HG03159 (cell line): ENCODE results near the gene SPRR1A.

Experiments
- ATAC-seq: cut with Tn5 transposase; IDR thresholded peaks from one replicate; pipeline ENCODE4 v1.9.1; 2021; ENCODE audit warnings: mild to moderate bottlenecking, moderate library complexity; ENCODE audit not compliant: unreplicated experiment

The SPRR1A gene

GRCh38 chr1:153025797-153026196 is 41.9 kb downstream of the SPRR1A start:
- ATAC-seq, result no peak

- ATAC-seq, result no peak
Observed at GRCh38 chr1:153028766-153029165, 44.9 kb downstream of the SPRR1A start.

GRCh38 chr1:153030895-153031294 is 47.0 kb downstream of the SPRR1A start, which contains the start of gene SPRR1B:
TSS of gene SPRR1B (plus strand) at chr1:153031203. CDS start at chr1:153032346, 1,143 bp downstream.
- no peak for ATAC-seq

GRCh38 chr1:153032073-153032472 is 48.2 kb downstream of the SPRR1A start:
- ATAC-seq, result no peak

- no peak for ATAC-seq
Observed at GRCh38 chr1:153032677-153033308, 48.9 kb downstream of the SPRR1A start.

GRCh38 chr1:153035211-153035610 is 51.3 kb downstream of the SPRR1A start:
- no peak for ATAC-seq
